HCT116 (cell line): Measurements from ENCODE around the gene DDX20. TPM values are rescaled to one million over a fixed set of nuclear protein-coding genes. Genes with fewer than 3 reads are reported as not detected.

Source experiments
- ATAC-seq: fragments of 200-7000 bp; cut with Tn5 transposase; 2 replicates; pipeline ENCODE4 v1.9.1; 2020; ENCODE audit warnings: mild to moderate bottlenecking, moderate library complexity
- BruUV-seq: library from RNA; stranded (reverse); fragments of 400-500 nt; replicated peaks from 2 replicates; lab custom pipeline; 2021; lab: Mats Ljungman, UMichigan
- CTCF ChIA-PET: fragments of 300-600 bp; sonication (Branson Sonifier 250); formaldehyde crosslinking; loops from one replicate; lab custom pipeline; 2021; ENCODE audit warnings: antibody characterized with exemption; lab: Charles Lee
- POLR2A ChIA-PET: fragments of 300-600, 350-600 bp; sonication (Branson Sonifier 250); formaldehyde crosslinking; loops from one replicate; lab custom pipeline; 2021; ENCODE audit warnings: antibody characterized with exemption; lab: Charles Lee
- RAD21 ChIA-PET, 2 experiments: fragments of 300-600 bp; sonication (Branson Sonifier 250); formaldehyde crosslinking; loops; one replicate each; lab custom pipeline; 2023; ENCODE audit warnings: low total read pairs in 2 of 2; ENCODE audit not compliant: uncharacterized antibody in 2 of 2, unreplicated experiment in 2 of 2, low non-redundant PET in 1 of 2; lab: Charles Lee
- DNase-seq: peaks from one replicate; pipeline ENCODE4 v3.0.0-alpha.2; 2010; ENCODE audit warnings: low read depth, low spot score
- H2AFZ ChIP-seq: fragments of 200-600 bp; shearing (Covaris generic), sonication (generic); 2 replicates; pipeline ENCODE4 v1.6.1; 2017; ENCODE audit warnings: low read depth, mixed run types, mixed read lengths, antibody characterized with exemption, low read length; ENCODE audit not compliant: poor library complexity, severe bottlenecking
- H3K27ac ChIP-seq: 2 replicates; pipeline ENCODE4 v1.5.1; 2012; ENCODE audit warnings: low read depth, low read length
- H3K27me3 ChIP-seq: fragments of 200-600 bp; sonication (generic); 2 replicates; pipeline ENCODE4 v1.6.1; 2016; ENCODE audit warnings: mixed run types, low read length, mixed read lengths; ENCODE audit not compliant: insufficient read depth
- H3K36me3 ChIP-seq, 2 experiments: fragments of 200-500 bp in 1 of 2; fragments of 200-600 bp in 1 of 2; sonication (Bioruptor generic) in 1 of 2; sonication (generic) in 1 of 2; 2 replicates each; pipeline versions ENCODE4 v1.5.1 to v1.6.1; 2014 to 2016; ENCODE audit warnings: low read length in 2 of 2, inconsistent platforms in 1 of 2, mixed read lengths in 1 of 2, mixed run types in 1 of 2; ENCODE audit not compliant: insufficient read depth in 2 of 2, control insufficient read depth in 1 of 2
- H3K4me1 ChIP-seq, 2 experiments: fragments of 200-600 bp in 1 of 2; sonication (generic) in 1 of 2; 2 replicates each; pipeline versions ENCODE4 v1.5.1 to v1.6.1; 2012 to 2017; ENCODE audit warnings: low read length in 2 of 2, inconsistent platforms in 1 of 2, mild to moderate bottlenecking in 1 of 2, mixed read lengths in 1 of 2, mixed run types in 1 of 2, moderate library complexity in 1 of 2; ENCODE audit not compliant: insufficient read depth in 2 of 2, control insufficient read depth in 1 of 2
- H3K4me2 ChIP-seq: fragments of 200-600 bp; sonication (generic); 2 replicates; pipeline ENCODE4 v1.6.1; 2017; ENCODE audit warnings: mixed run types, low read length, mixed read lengths
- H3K4me3 ChIP-seq, 2 experiments: fragments of 200-600 bp in 1 of 2; sonication (generic) in 1 of 2; replicated peaks in 1 of 2; 2 replicates each; pipeline ENCODE4 v1.5.1; 2011 to 2016; ENCODE audit warnings: low read length in 2 of 2, control low read depth in 1 of 2, low read depth in 1 of 2, mild to moderate bottlenecking in 1 of 2, mixed read lengths in 1 of 2, mixed run types in 1 of 2
- H3K79me2 ChIP-seq: fragments of 200-600 bp; sonication (generic); 2 replicates; pipeline ENCODE4 v1.6.1; 2017; ENCODE audit warnings: mild to moderate bottlenecking, mixed run types, low read length, moderate library complexity, mixed read lengths; ENCODE audit not compliant: insufficient read depth
- H3K9ac ChIP-seq: fragments of 200-600 bp; sonication (generic); 2 replicates; pipeline ENCODE4 v1.6.1; 2016; ENCODE audit warnings: low read length, mixed read lengths
- H3K9me2 ChIP-seq: fragments of 200-600 bp; sonication (generic), shearing (Covaris generic); 2 replicates; pipeline ENCODE4 v1.6.1; 2017; ENCODE audit warnings: mixed run types, mild to moderate bottlenecking, moderate library complexity; ENCODE audit not compliant: insufficient read depth
- H3K9me3 ChIP-seq, 2 experiments: fragments of 200-500 bp in 1 of 2; fragments of 200-600 bp in 1 of 2; sonication (Bioruptor generic) in 1 of 2; sonication (generic) in 1 of 2; 2 replicates each; pipeline ENCODE4 v1.6.1; 2014 to 2017; ENCODE audit warnings: low read length in 2 of 2, mixed read lengths in 2 of 2, inconsistent platforms in 1 of 2, low read depth in 1 of 2, mild to moderate bottlenecking in 1 of 2, mixed run types in 1 of 2, moderate library complexity in 1 of 2; ENCODE audit not compliant: control insufficient read depth in 1 of 2, insufficient read depth in 1 of 2
- H4K20me1 ChIP-seq: fragments of 200-600 bp; sonication (generic), shearing (Covaris generic); 2 replicates; pipeline ENCODE4 v1.6.1; 2017; ENCODE audit warnings: mixed run types, mild to moderate bottlenecking, moderate library complexity; ENCODE audit not compliant: insufficient read depth
- CBX3 ChIP-seq: IDR thresholded peaks from 2 replicates; pipeline ENCODE4 v1.6.1; 2012; ENCODE audit warnings: low read depth
- CEBPB ChIP-seq: IDR thresholded peaks from 2 replicates; pipeline ENCODE4 v1.6.1; 2012; ENCODE audit warnings: low read depth
- EGR1 ChIP-seq: IDR thresholded peaks from 2 replicates; pipeline ENCODE4 v1.6.1; 2012; ENCODE audit warnings: low read depth
- ELF1 ChIP-seq: IDR thresholded peaks from 2 replicates; pipeline ENCODE4 v1.6.1; 2012; ENCODE audit warnings: low read depth, borderline replicate concordance
- EZH2phosphoT487 ChIP-seq: fragments of 200-600 bp; IDR thresholded peaks from 2 replicates; pipeline ENCODE4 v1.6.1; 2018; ENCODE audit warnings: antibody characterized with exemption, borderline replicate concordance
- JUND ChIP-seq: IDR thresholded peaks from 2 replicates; pipeline ENCODE4 v1.6.1; 2012
- POLR2AphosphoS5 ChIP-seq: IDR thresholded peaks from 2 replicates; pipeline ENCODE4 v1.6.1; 2011; ENCODE audit warnings: mild to moderate bottlenecking, low read depth, low read length, moderate library complexity
- RAD21 ChIP-seq: IDR thresholded peaks from 2 replicates; pipeline ENCODE4 v1.6.1; 2012; ENCODE audit warnings: low read depth, mild to moderate bottlenecking
- SIN3A ChIP-seq: IDR thresholded peaks from 2 replicates; pipeline ENCODE4 v1.6.1; 2012; ENCODE audit warnings: low read depth
- SP1 ChIP-seq: IDR thresholded peaks from 2 replicates; pipeline ENCODE4 v1.6.1; 2012; ENCODE audit warnings: low read depth
- SRF ChIP-seq: IDR thresholded peaks from 2 replicates; pipeline ENCODE4 v1.6.1; 2012; ENCODE audit warnings: low read depth
- YY1 ChIP-seq: IDR thresholded peaks from 2 replicates; pipeline ENCODE4 v1.6.1; 2011; ENCODE audit warnings: low read length, low read depth, moderate library complexity, mild to moderate bottlenecking; ENCODE audit not compliant: insufficient replicate concordance; ENCODE audit errors: extremely low read depth
- ZBTB33 ChIP-seq: IDR thresholded peaks from 2 replicates; pipeline ENCODE4 v1.6.1; 2011; ENCODE audit warnings: mild to moderate bottlenecking, low read length, moderate library complexity; ENCODE audit not compliant: insufficient replicate concordance; ENCODE audit errors: extremely low read depth
- intact Hi-C: fragments of 100-400 bp; cut with micrococcal nuclease; formaldehyde crosslinking; loops from 2 replicates; pipeline ENCODE4 v1.10.0; 2022
- total RNA-seq: library from RNA; stranded (reverse); gene quantifications from one replicate; pipeline ENCODE4 v1.2.1, GENCODE V29; 2021; ENCODE audit not compliant: unreplicated experiment
- TF ChIP-seq, protein P1 (sequence below), 3 experiments: fragments of 200-600 bp in 1 of 3; sonication (generic) in 1 of 3; IDR thresholded peaks in 2 of 3; conservative IDR thresholded peaks in 1 of 3; 2 replicates each; pipeline ENCODE4 v1.5.1; 2012 to 2017; ENCODE audit warnings: low read depth in 2 of 3, low read length in 2 of 3, antibody characterized with exemption in 1 of 3, borderline replicate concordance in 1 of 3, control low read depth in 1 of 3, mild to moderate bottlenecking in 1 of 3, mixed read lengths in 1 of 3, mixed run types in 1 of 3, moderate library complexity in 1 of 3; ENCODE audit not compliant: insufficient read depth in 1 of 3
- TF ChIP-seq, protein P2 (sequence below): IDR thresholded peaks from 2 replicates; pipeline ENCODE4 v1.6.1; 2012

DDX20 gene
- total RNA-seq, 1 experiment from 2014 or later, result 14.9 TPM

GRCh38 chr1:111802984-111803383 lies 47.3 kb downstream of the DDX20 start:
- ChIA-PET POLR2A (no interaction called here), RAD21 (no interaction called here), CTCF (no interaction called here)
- no peak for DNase-seq
- TF ChIP-seq EZH2phosphoT487 (no peak), RAD21 (no peak), EGR1 (no peak), JUND (no peak)
- Histone ChIP-seq H2AFZ (no peak overlapping the region), H3K4me3 (no peak overlapping the region), H3K27ac (no peak overlapping the region), H3K36me3 (no peaks in the 10 kb centered on the region), H3K4me2 (no peak overlapping the region), H3K9me3 (no peaks in the 10 kb centered on the region), H3K27me3 (no peaks in the 10 kb centered on the region; the same call in 1 of the 2 replicates), H3K4me1 (no peaks in the 10 kb centered on the region), H4K20me1 (no peaks in the 10 kb centered on the region), H3K9me2 (no peaks in the 10 kb centered on the region), H3K9ac (no peak overlapping the region), H3K79me2 (no peaks in the 10 kb centered on the region)
- BruUV-seq, result no TSS peak
- intact Hi-C loops, result no loop called here
- no peak for ATAC-seq

GRCh38 chr1:111803951-111804350 lies 48.2 kb downstream of the DDX20 start:
- H3K9me3 ChIP-seq, result no peaks in the 10 kb centered on the region
- H3K79me2 ChIP-seq, result no peaks in the 10 kb centered on the region
- POLR2A ChIA-PET, result no interaction called here
- DNase-seq (no peak), ATAC-seq (no peak)
- H4K20me1 ChIP-seq, result no peaks in the 10 kb centered on the region
- no peaks in the 10 kb centered on the region for H3K27me3 ChIP-seq
- H3K36me3 ChIP-seq, result no peaks in the 10 kb centered on the region
- no peak overlapping the region for H3K4me2 ChIP-seq
- H3K4me3 ChIP-seq, result no peak overlapping the region
- no peak overlapping the region for H2AFZ ChIP-seq
- H3K27ac ChIP-seq, result no peak overlapping the region
- intact Hi-C loops, result no loop called here
- no peaks in the 10 kb centered on the region for H3K4me1 ChIP-seq
- CTCF ChIA-PET, result no interaction called here
- no peak for TF ChIP-seq RAD21
- TF ChIP-seq ZBTB33, result no peak
- TF ChIP-seq SIN3A, result no peak
- TF ChIP-seq SP1, result no peak
- no peak for TF ChIP-seq YY1
- no peak for TF ChIP-seq JUND
- TF ChIP-seq EGR1, result no peak
- TF ChIP-seq CEBPB, result no peak
- TF ChIP-seq, protein P1, sequence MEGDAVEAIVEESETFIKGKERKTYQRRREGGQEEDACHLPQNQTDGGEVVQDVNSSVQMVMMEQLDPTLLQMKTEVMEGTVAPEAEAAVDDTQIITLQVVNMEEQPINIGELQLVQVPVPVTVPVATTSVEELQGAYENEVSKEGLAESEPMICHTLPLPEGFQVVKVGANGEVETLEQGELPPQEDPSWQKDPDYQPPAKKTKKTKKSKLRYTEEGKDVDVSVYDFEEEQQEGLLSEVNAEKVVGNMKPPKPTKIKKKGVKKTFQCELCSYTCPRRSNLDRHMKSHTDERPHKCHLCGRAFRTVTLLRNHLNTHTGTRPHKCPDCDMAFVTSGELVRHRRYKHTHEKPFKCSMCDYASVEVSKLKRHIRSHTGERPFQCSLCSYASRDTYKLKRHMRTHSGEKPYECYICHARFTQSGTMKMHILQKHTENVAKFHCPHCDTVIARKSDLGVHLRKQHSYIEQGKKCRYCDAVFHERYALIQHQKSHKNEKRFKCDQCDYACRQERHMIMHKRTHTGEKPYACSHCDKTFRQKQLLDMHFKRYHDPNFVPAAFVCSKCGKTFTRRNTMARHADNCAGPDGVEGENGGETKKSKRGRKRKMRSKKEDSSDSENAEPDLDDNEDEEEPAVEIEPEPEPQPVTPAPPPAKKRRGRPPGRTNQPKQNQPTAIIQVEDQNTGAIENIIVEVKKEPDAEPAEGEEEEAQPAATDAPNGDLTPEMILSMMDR (IDR thresholded peaks at IDR 0.05 in 2 of 3, conservative IDR thresholded peaks at IDR 0.05 in 1 of 3; ENCODE audit: borderline replicate concordance in 1 of 3, insufficient read depth in 1 of 3, low read depth in 2 of 3, low read length in 2 of 3), result no peak
- no peak for TF ChIP-seq ELF1
- TF ChIP-seq, protein P2, sequence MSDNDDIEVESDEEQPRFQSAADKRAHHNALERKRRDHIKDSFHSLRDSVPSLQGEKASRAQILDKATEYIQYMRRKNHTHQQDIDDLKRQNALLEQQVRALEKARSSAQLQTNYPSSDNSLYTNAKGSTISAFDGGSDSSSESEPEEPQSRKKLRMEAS, result no peak
- no peak for TF ChIP-seq POLR2AphosphoS5
- no peak for TF ChIP-seq SRF
- TF ChIP-seq CBX3, result no peak
- no peak for TF ChIP-seq EZH2phosphoT487
- no TSS peak for BruUV-seq
- H3K9ac ChIP-seq, result no peak overlapping the region
- H3K9me2 ChIP-seq, result no peaks in the 10 kb centered on the region
- RAD21 ChIA-PET, result no interaction called here
